AG08395 (cell line): ENCODE measurements around the gene NFKB1.
"Not testable (repeated sequence)": the region's sequence is repeated elsewhere in the genome, so short reads cannot be mapped to it uniquely, and the experiment has no call there.

Experiments used
- DNase-seq: peaks from one replicate; pipeline ENCODE4 v3.0.0; 2012; ENCODE audit warnings: mixed read lengths, low spot score

Gene NFKB1

DNA sequence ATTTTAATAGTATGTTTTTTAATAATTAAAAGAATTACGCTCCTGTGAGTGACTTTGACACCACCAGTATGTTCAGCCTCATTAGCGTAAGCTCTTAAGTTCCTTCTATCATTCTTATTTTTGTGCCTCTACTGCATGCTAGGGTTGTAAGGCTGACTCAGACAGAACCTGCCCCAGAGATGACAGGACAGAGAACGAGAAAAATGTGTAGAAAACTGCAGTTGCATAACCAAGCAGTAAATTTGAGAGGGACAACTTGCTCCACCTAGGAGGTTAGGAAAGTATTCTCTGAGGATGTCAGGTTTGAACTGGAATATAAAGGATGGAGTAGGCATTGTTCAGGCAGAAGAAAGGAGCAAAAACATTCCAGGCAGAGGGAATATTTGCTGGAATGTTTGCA is 98.7 kb downstream of the NFKB1 start:
- DNase-seq = no peak

DNA sequence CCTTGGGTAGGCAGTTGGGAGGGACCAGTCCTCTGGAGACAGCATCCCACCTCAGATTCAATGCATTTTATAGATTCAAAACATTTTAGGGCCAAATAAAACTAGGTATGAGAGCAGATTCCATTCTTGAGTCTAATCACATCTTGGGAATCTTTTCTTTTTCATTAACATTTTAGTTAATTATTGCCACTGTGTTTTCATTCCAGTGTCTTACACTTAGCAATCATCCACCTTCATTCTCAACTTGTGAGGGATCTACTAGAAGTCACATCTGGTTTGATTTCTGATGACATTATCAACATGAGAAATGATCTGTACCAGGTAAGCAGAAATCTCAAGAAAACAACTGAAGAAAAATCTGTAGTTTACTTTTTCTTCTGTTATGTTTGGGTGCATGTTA is 99.5 kb downstream of the NFKB1 start:
- DNase-seq = no peak

DNA sequence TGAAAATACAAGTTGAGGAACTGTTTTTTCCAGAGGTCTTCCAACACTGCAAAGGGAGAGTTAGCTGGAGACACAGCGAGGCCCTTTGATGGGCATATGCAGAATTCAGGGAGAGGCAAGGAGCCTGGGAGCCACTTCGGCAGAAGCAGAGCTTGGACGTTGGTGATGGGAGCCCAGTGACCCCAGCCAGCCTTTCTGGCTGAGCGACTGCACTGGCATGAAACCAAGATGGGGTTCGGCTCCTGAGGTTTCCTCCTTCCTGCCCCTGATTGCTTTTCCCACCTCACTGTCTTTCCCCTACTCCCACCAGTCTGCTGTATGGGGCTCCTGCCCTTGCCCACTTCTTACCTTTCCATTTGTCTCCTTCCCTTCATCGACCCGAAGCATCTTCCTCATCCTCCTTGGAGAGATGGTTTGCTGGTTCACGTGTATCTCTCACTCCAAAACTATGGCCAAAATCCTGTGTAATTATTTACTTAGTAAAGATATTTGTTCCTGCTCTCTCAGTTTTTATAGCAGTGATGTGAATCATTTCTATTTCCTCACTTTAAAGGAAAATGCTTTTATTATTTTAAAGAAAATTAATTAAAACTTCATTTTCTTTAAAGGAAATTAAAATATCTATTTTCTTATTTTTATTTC is 100.5 kb downstream of the NFKB1 start:
- DNase-seq = no peak

DNA sequence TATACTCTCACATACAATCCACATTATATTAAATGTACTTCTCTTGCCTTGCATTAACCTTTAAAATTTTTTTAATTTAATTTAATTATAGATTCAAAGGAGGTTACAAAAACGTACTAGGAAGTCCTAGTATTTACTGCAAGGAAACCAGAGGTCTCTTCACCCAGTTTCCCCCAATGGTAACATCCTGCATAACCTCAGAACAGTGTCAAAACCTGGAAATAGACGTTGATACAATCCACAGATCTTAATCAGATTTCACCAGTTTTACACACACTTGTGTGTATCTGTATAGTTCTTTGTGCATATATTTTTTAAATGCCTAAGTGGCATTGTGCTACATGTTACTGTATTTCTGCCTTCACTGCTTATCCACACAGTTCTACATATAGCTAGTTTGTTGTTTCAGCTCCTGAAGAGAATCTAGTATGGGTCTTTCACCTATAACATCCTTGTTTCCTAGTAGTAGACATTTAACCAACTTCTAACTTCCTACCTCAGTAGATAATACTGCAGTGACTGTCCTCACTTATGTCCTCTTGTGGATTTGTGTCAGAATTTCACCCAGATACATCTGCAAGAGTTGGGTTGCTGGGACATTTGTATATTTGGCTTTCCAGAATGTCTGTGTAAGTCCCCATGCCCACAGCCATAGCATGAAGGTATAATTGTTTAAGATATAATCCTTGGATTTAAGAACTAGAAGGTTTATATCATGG is 103.2 kb downstream of the NFKB1 start:
- no peak for DNase-seq

DNA sequence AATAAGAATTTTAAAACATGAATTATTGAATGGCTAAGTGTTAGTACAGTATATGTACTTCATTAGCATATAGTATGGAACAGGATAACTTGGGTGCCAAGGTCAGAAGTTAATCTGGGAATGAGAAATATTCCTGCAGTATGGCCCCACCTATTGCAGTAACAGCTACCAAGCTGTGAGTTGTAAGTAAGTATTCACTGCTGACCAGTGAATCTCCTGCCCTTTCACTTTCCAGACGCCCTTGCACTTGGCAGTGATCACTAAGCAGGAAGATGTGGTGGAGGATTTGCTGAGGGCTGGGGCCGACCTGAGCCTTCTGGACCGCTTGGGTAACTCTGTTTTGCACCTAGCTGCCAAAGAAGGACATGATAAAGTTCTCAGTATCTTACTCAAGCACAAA is 105.1 kb downstream of the NFKB1 start:
- DNase-seq = no peak

DNA sequence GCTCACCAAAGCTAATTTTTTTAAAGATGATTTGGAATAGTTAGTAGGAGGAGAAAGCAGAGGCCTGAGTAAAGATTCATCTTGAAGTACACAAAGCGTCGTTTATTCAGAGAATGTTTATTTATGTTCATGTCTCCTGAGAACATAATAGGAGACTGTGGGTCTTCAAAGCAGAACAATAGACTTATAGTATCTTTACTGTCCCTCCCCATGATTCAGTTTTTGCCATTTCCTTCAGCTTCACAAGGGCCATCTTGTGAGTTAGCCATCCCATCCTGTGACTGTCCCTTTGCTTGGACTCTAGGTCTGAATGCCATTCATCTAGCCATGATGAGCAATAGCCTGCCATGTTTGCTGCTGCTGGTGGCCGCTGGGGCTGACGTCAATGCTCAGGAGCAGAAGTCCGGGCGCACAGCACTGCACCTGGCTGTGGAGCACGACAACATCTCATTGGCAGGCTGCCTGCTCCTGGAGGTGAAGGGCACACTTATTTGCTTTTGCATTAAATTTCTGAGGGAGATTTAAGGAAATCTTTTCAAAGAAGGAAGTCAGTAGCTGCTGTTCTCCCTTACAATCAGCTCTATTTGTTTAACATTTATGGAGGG is 105.8 kb downstream of the NFKB1 start:
- no peak for DNase-seq

DNA sequence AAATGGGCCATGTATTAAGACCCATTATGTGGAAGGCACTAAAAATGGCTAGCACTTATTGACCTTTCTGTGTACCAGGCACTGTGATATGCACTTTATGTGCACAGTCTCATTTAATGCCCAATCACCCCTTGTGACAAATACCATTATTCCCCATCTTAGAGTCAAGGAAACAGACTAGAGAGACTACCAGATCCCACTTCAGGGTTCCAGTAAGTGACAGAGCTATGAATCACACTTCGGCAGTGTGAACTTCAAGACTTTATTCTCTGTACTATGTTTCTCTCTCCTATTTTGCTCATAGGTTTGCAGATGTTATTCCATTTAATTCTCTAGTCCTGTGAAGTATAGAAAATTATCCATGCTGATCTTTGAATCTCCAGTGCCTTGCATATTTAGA is 107.0 kb downstream of the NFKB1 start:
- DNase-seq = peak; percentile 15

DNA sequence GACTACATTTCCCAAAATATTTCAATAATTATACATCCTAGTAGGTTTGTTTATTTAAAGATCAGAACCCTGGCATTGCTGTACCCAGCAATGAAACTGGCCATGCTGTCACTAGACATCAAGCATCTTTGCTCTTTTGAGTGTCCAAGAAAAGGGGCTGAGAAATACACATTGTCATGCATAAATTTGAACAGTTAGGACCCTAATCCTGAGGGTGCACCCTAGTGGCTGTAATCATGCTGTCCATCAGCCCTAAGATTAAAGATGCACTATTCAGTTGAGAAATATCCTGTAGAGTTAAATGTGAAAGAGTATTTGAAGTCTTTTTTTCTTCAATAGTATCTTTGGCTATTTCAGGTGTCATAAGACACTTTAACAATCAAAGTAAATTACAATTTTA is 108.8 kb downstream of the NFKB1 start:
- no peak for DNase-seq

DNA sequence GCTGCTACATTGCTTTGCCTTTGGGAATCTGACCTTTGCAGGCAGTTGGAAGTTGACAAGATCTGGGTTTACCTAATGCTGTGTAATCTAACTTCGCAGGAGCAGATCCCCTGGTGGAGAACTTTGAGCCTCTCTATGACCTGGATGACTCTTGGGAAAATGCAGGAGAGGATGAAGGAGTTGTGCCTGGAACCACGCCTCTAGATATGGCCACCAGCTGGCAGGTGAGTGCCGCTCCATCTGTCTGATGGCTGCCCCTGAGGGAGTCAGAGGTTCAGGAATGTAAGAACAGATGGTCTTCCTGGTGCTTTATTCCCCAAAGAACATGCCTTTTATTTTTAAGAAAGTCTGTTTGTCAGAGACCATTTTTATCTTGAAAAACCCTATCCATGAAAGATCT is 109.3 kb downstream of the NFKB1 start:
- no peak for DNase-seq

DNA sequence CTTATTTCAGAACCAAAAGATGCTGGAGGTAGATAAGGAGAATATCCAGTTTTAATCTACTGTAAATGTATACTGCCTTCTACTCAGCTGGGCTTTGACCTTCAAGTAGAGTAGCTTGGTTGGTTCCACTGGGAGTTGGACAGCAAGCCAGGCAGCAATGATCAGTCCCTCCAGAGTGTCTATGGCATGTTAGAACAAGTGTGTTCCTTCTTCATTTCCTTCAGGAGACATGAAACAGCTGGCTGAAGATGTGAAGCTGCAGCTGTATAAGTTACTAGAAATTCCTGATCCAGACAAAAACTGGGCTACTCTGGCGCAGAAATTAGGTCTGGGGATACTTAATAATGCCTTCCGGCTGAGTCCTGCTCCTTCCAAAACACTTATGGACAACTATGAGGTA is 111.1 kb downstream of the NFKB1 start:
- no peak for DNase-seq

DNA sequence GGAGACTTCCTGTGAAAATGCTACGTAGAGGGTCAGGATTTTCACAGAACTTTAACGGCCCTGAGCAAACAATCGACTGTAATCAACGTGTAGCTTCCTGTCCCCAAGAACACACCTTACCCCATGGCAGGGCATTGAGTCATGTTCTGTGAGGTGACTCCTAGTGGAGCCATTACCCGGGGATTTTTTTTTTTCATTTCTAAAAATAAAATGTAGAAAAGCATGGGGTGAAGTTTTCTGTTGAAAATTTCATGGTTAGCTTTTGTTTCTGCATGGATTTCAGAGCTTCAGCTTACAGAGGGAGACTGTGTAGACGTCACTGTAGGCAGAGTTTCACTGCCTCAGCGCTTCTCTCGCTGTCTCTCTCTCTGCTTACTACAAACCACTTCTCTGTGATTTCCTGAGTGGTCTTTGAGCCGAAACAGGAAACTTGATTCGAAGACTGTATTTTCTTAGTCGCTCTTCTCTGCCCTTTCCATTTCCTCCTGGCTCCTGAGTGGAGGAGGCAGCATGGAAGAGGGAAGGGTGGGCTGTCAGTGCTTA is 111.7 kb downstream of the NFKB1 start:
- DNase-seq = no peak

DNA sequence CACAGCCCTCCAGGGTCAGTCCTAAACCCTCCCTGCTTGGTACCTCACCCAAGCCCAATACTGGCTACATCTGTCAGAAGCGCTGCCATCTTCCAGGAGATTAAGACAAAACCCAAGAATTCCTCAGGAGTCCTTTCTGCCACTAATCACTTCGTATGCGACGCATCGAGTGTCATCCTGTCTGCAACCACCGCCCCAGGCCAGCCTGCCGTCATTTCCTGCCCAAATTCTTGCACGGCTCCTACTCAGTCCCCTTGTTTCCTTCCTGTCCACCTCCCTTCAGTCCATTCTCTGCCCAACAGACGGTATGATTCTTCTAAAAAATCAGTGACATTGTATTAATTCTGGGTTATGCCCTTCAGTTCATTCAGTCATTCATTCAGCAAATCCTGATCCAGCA is 113.6 kb downstream of the NFKB1 start:
- no peak for DNase-seq

DNA sequence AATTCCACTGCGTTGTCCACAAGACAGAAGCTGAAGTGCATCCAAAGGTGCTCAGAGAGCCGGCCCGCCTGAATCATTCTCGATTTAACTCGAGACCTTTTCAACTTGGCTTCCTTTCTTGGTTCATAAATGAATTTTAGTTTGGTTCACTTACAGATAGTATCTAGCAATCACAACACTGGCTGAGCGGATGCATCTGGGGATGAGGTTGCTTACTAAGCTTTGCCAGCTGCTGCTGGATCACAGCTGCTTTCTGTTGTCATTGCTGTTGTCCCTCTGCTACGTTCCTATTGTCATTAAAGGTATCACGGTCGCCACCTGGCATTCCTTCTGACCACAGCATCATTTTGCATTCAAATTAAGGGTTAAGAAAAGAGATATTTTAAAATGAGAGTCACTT is 115.5 kb downstream of the NFKB1 start:
- DNase-seq = no peak

DNA sequence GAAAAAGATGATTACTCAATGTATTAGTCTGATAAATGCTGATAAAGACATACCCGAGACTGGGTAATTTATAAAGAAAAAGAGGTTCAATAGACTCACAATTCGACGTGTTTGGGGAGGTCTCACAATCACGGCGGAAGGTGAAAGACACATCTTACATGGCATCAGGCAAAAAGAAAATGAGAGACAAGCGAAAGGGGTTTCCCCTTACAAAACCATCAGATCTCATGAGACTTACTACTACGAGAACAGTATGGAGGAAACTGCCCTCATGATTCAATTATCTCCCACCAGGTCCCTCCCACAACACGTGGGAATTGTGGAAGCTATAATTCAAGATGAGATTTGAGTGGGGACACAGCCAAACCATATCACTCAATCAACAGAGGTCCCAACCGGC is 117.9 kb downstream of the NFKB1 start:
- not testable (repeated sequence) for DNase-seq

DNA sequence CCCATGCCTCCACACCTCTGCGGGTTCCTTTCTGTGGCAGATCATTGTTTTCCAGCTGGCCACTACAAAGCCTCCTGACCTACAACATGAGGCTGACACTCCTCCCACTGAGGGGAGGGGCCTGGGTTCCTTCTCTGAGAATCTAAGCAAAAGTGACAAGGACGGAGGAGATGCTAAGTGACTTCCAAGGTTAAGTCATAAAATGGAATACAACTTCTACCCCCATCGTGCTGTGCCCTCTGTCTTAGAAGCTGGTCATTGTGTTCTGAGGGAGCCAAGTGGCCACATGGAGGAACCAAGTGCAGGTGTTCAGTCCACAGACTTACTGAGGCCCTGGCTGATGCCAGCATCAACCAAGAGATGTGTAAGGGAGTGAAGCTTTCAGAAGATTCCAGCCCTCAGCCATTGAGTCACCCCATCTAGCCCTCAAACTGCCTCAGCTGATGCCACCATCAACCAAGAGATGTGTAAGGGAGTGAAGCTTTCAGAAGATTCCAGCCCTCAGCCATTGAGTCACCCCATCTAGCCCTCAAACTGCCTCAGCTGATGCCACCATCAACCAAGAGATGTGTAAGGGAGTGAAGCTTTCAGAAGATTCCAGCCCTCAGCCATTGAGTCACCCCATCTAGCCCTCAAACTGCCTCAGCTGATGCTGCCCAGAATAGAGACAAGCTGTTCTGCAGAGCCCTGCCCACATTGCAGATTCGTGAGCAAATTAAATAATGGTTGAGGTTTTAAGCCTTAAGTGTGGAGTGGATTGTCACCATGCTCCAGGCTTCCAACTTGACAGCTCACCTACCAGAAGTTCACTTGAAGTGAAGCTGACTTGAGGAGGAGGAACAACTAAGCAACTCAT is 118.8 kb downstream of the NFKB1 start:
- DNase-seq = peak; percentile 42

DNA sequence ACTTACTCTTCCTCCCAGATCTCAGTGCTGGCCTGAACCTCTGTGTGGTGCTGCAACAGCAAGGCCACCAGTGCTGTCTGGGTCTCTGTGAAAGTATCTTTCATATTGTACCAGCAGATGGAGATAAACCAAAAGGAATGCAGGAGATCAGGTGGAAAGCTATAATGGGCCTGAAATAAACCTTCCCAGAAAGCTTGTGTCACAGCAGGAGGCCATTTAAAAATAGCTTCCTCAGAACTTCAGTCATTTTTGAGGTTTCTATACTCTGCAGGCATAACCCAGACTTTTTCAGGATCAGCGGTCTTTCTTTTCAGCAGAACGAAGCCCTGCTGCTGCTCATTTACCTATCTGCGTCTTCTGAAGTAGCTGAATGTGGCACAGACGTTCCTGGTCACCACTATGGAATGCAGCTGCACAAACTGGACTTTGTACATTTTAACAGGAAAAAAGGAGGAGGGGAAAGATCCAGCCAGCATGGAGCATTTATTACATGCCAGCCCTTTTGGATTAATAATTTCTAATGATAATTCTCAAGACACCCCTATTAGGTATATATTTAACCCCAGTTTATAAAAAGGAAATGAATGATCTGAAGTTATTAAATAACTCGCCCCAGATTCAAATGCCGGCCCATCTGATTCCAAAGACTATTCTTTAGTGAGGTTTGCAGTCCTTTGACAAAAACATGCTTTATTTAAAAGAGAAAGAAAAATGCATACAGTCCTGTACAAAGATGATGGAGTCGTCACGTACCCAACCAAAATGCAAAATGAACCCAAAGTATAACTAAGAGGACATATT is 119.7 kb downstream of the NFKB1 start:
- DNase-seq = peak; percentile 76

DNA sequence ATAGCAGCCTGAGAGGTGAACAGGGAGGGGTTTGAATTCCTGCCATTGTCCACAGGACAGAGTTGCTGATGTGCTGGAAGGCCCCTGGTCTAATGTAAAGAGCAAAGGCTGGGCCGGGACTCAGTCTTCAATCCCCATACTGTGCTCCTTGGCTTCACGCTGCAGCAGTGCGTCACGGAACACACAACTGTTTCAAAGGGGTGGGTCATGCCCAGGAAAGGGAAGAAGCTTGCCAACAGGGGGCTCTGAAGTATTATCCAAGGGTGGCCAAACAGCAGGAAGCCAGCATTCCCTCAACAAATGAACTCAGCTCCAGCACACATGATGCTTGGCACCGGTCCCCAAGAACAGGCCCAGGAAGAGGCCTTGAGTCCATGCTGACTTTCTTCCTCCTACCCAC is 122.5 kb downstream of the NFKB1 start:
- DNase-seq = no peak

DNA sequence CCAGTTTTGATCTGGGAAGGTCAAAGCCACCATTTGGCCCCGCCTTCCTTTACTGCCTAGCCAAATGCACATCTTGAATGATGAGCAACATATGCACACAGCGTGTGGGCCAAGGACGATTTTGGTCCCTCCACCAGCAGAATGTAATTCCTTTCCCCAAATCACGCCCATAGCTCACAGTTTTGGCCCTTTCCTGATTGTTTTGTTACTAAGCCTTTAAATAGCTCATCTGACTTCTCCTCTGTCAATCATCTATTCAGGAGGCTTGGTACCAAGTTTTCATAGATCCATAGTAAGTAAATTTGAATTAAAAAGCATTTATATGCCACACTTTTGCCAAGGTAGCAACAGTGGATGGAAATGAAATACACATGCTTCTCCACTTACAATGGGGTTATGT is 123.3 kb downstream of the NFKB1 start:
- DNase-seq = no peak

DNA sequence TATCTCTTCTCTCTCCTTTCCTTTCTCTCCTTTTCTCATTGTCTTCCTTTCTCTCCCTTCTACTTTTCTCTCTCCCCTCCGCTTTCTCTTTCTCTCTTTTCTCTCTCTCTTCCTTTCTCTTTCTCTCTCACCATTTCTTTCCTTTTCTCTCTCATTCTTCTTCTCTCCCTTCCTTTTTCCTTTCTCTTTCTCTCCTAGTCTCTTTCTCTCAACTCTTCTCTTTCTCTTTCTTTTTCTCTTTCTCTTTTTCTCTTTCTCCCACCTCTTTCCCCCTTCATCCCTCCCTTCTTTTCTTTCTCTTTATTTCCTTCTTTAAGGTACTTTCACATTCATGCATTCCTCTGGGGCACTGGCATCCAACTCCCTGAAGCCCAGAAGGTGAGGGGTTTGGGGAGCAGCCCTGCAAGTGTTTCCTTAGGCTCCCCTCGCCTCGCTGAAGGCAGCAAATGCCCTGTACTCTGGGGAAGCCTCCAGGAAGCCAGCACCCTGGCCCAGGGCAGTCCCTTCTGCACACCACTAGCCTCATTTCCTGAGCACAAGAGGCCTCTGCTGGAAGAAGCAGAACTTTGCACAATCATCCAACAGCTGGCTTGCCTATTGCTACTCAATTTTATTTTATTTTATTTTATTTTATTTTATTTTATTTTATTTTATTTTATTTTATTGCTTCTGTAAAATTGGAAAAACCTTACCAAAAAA is 124.2 kb downstream of the NFKB1 start:
- DNase-seq = peak; percentile 52

DNA sequence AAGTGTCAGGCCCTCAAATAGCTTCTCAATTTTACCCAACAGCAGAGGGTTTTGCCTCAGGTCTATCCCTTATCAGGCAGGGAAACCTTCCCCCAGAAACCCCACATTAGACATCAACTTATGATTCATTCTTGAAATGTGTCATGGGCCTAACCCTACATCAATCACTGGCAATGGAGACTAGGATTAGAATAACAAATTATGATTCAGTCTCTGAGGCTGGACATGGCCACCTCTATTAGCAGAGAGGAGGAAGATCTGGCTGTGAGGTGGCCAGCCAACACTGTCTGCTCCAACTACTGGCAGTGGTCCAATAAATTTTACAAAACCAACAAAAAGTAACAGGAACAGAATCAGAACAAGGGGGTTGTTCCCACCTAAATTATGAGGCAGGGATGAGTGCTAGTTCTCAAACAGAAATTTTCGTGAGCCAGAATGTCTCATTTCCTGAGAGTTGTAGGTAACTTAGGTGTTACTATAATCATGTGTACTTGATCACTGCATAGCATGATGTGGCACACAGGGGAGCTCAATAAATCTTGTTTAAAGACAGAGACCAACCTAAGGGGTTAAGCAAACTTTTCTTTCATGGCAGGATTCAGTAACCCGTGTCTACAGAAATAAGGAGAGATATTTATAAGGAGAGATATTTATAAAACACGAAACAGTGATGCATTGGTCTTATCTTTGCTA is 126.8 kb downstream of the NFKB1 start:
- peak; percentile 43 for DNase-seq
